HepG2 (cell line): ENCODE measurements around the gene ITGA7. TPM values are rescaled to one million over a fixed set of nuclear protein-coding genes. Genes with fewer than 3 reads are reported as not detected.
A peak's percentile ranks its signal among the peaks of the same experiment; 100 is the strongest.

ENCODE experiments used
- ATAC-seq: fragments of 200-7000 bp; cut with Tn5 transposase; 3 replicates; pipeline ENCODE4 v1.9.1; 2020; ENCODE audit warnings: mild to moderate bottlenecking, moderate library complexity
- BruUV-seq: library from RNA; stranded (reverse); fragments of 400-500 nt; replicated peaks from 2 replicates; lab custom pipeline; 2021; lab: Mats Ljungman, UMichigan
- CTCF ChIA-PET: fragments of 300-600 bp; formaldehyde crosslinking; extraction: SDS; loops from one replicate; lab custom pipeline; 2021; ENCODE audit warnings: low total read pairs, inconsistent platforms, low intra/inter-chr PET ratio; lab: Yijun Ruan, JAX
- POLR2A ChIA-PET: fragments of 350-600 bp; sonication (Branson Sonifier 250); formaldehyde crosslinking; loops from one replicate; lab custom pipeline; 2020; ENCODE audit warnings: antibody characterized with exemption, inconsistent platforms; lab: Yijun Ruan, JAX
- DNase-seq: peaks from one replicate; pipeline ENCODE4 v3.0.0-alpha.2; 2015; ENCODE audit warnings: low spot score
- FAIRE-seq: peaks from 3 replicates; lab custom pipeline; 2011; peaks lifted over from hg19 to GRCh38; lab: Jason Lieb, UNC
- H2AFZ ChIP-seq: one replicate; pipeline ENCODE4 v1.6.1; 2011; ENCODE audit warnings: low read length, inconsistent platforms
- H3K27ac ChIP-seq: fragments of 300-600 bp; 3 replicates; pipeline ENCODE4 v1.8.0; 2011; ENCODE audit warnings: mixed run types, mild to moderate bottlenecking, mixed read lengths, low read length, inconsistent platforms; ENCODE audit not compliant: insufficient read depth; ENCODE audit errors: extremely low read length
- H3K27me3 ChIP-seq, 2 experiments: fragments of 200-600 bp in 1 of 2; 2 replicates in 1 of 2; 3 replicates in 1 of 2; pipeline versions ENCODE4 v1.6.0 to v1.8.0; 2011; ENCODE audit warnings: low read length in 2 of 2, mild to moderate bottlenecking in 2 of 2, moderate library complexity in 2 of 2, inconsistent platforms in 1 of 2; ENCODE audit not compliant: insufficient read depth in 2 of 2, control insufficient read depth in 1 of 2
- H3K36me3 ChIP-seq, 2 experiments: fragments of 200-600 bp in 1 of 2; replicated peaks in 1 of 2; 2 replicates in 1 of 2; 3 replicates in 1 of 2; pipeline versions ENCODE4 v1.5.1 to v1.8.0; 2011; ENCODE audit warnings: low read length in 2 of 2, inconsistent platforms in 1 of 2; ENCODE audit not compliant: insufficient read depth in 2 of 2, control insufficient read depth in 1 of 2
- H3K4me1 ChIP-seq: 2 replicates; pipeline ENCODE4 v1.5.1; 2012; ENCODE audit warnings: low read length, inconsistent platforms; ENCODE audit not compliant: insufficient read depth
- H3K4me2 ChIP-seq: 2 replicates; pipeline ENCODE4 v1.6.0; 2011; ENCODE audit warnings: low read depth, low read length, inconsistent platforms
- H3K4me3 ChIP-seq, 3 experiments: fragments of 200-600 bp in 1 of 3; sonication (generic), shearing (Covaris generic) in 1 of 3; replicated peaks in 1 of 3; 2 replicates each; pipeline ENCODE4 v1.5.1; 2011 to 2016; ENCODE audit warnings: low read length in 3 of 3, inconsistent platforms in 2 of 3, low read depth in 2 of 3, mild to moderate bottlenecking in 2 of 3, control low read depth in 1 of 3, mixed read lengths in 1 of 3; ENCODE audit not compliant: insufficient read depth in 1 of 3
- H3K79me2 ChIP-seq: one replicate; pipeline ENCODE4 v1.6.1; 2011; ENCODE audit warnings: low read length, inconsistent platforms; ENCODE audit not compliant: insufficient read depth
- H3K9ac ChIP-seq: 2 replicates; pipeline ENCODE4 v1.6.0; 2011; ENCODE audit warnings: mild to moderate bottlenecking, low read depth, low read length, inconsistent platforms; ENCODE audit not compliant: insufficient read depth
- H3K9me3 ChIP-seq: 2 replicates; pipeline ENCODE4 v1.5.1; 2012; ENCODE audit warnings: mild to moderate bottlenecking, low read length
- H4K20me1 ChIP-seq: 2 replicates; pipeline ENCODE4 v1.6.0; 2011; ENCODE audit warnings: inconsistent platforms, mild to moderate bottlenecking, low read length, moderate library complexity; ENCODE audit not compliant: insufficient read depth
- MTA3 ChIP-seq: sonication (generic); formaldehyde crosslinking; IDR thresholded peaks from 2 replicates; pipeline ENCODE4 v1.4.0; 2020; ENCODE audit warnings: missing genetic modification reagents
- NFE2L1 ChIP-seq: sonication (generic); formaldehyde crosslinking; IDR thresholded peaks from 2 replicates; pipeline ENCODE4 v1.4.0; 2020; ENCODE audit warnings: missing genetic modification reagents, mild to moderate bottlenecking, borderline replicate concordance
- RAD51 ChIP-seq: fragments of 450-650 bp; IDR thresholded peaks from 2 replicates; pipeline ENCODE4 v1.6.1; 2016; ENCODE audit warnings: borderline replicate concordance
- SIX4 ChIP-seq: sonication (generic); formaldehyde crosslinking; IDR thresholded peaks from 2 replicates; pipeline ENCODE4 v1.4.0; 2020; ENCODE audit warnings: missing genetic modification reagents
- STAT6 ChIP-seq: sonication (generic); formaldehyde crosslinking; IDR thresholded peaks from 2 replicates; pipeline ENCODE4 v1.4.0; 2020; ENCODE audit warnings: missing genetic modification reagents, mild to moderate bottlenecking, borderline replicate concordance
- ZFP36 ChIP-seq: fragments of 150-350 bp; IDR thresholded peaks from 2 replicates; pipeline ENCODE4 v1.6.1; 2018; ENCODE audit warnings: borderline replicate concordance, low read length, low read depth; ENCODE audit not compliant: partially characterized antibody
- ZNF136 ChIP-seq: sonication (generic); formaldehyde crosslinking; IDR thresholded peaks from 2 replicates; pipeline ENCODE4 v1.8.1; 2022; ENCODE audit warnings: low read depth, mild to moderate bottlenecking, moderate library complexity, missing genetic modification reagents
- ZNF207 ChIP-seq: fragments of 450-650 bp; IDR thresholded peaks from 2 replicates; pipeline ENCODE4 v1.6.1; 2016; ENCODE audit warnings: antibody characterized with exemption, borderline replicate concordance
- ZNF225 ChIP-seq: sonication (generic); formaldehyde crosslinking; IDR thresholded peaks from 2 replicates; pipeline ENCODE4 v1.4.0; 2020; ENCODE audit warnings: mild to moderate bottlenecking, missing genetic modification reagents
- ZNF274 ChIP-seq: sonication (generic); formaldehyde crosslinking; IDR thresholded peaks from 2 replicates; pipeline ENCODE4 v1.5.1; 2020; ENCODE audit warnings: mild to moderate bottlenecking, missing genetic modification reagents
- ZNF333 ChIP-seq: sonication (generic); formaldehyde crosslinking; IDR thresholded peaks from 2 replicates; pipeline ENCODE4 v1.4.0; 2020; ENCODE audit warnings: mild to moderate bottlenecking, missing genetic modification reagents, borderline replicate concordance
- ZNF710 ChIP-seq: sonication (generic); formaldehyde crosslinking; IDR thresholded peaks from 2 replicates; pipeline ENCODE4 v1.5.0; 2020; ENCODE audit warnings: mild to moderate bottlenecking, missing genetic modification reagents, borderline replicate concordance
- ZUFSP ChIP-seq: sonication (generic); formaldehyde crosslinking; IDR thresholded peaks from 2 replicates; pipeline ENCODE4 v1.9.0; 2021; ENCODE audit warnings: missing genetic modification reagents, mild to moderate bottlenecking, borderline replicate concordance
- WGBS: methylation state at CpG from one replicate; pipeline ENCODE4 v1.1.6; 2017; ENCODE audit warnings: low lambda C conversion rate; 5-methylcytosine and 5-hydroxymethylcytosine counted together
- in situ Hi-C: cut with HindIII; loops from 2 replicates; pipeline ENCODE4 v1.10.0; 2017; ENCODE audit warnings: low pct_unique_long_range_greater_than_20kb; ENCODE audit not compliant: extremely low pct_ligation_motif_present
- intact Hi-C: fragments of 100-400 bp; cut with micrococcal nuclease; formaldehyde crosslinking; loops from one replicate; pipeline ENCODE4 v1.10.0; 2022; ENCODE audit not compliant: unreplicated experiment
- polyA plus RNA-seq, 8 experiments: library from polyadenylated mRNA; depleted of rRNA in 3 of 8; stranded (reverse) in 7 of 8; unstranded in 1 of 8; fragments of >200 nt; fragmentation: Illumina TruSeq in 4 of 8; extraction: Trizol in 4 of 8; gene quantifications; 2 replicates each; pipeline versions ENCODE4 v1.2.1 to v1.2.3, GENCODE V29; 2011 to 2016; ENCODE audit warnings: low read depth in 4 of 8, missing spikeins in 1 of 8, mixed read lengths in 1 of 8; ENCODE audit not compliant: insufficient read depth in 1 of 8
- total RNA-seq, 5 experiments: library from RNA; depleted of rRNA; stranded (reverse); fragments of >200 nt; fragmentation: Illumina TruSeq; extraction: Trizol; gene quantifications; 2 replicates each; pipeline ENCODE4 v1.2.3, GENCODE V29; 2016; ENCODE audit warnings: low read depth in 1 of 5

The ITGA7 gene
- total and polyA plus RNA-seq, 2 of the 13 experiments (the other 11 are each of a cell fraction or from before 2014, with no cell fraction given), result 0.65 to 0.75 TPM

GRCh38 chr12:55746913-55747231 lies 39.2 kb upstream of the ITGA7 start (continued):
- TF ChIP-seq SIX4 (CRISPR knock-in tag), result no peak
- no peak for TF ChIP-seq ZFP36

GRCh38 chr12:55746174-55746912 lies 38.6 kb upstream of the ITGA7 start:
- no peak overlapping the region for H2AFZ ChIP-seq
- H3K36me3 ChIP-seq, result peaks cover 0 to 2% of the 10 kb centered on the region in 2 experiments; a peak in 2 of 5 replicates
- WGBS, result 48% methylated on average over 3 of the region's 3 CpGs
- no peak overlapping the region for H3K27ac ChIP-seq
- H3K4me3 ChIP-seq, result no peak overlapping the region
- H3K79me2 ChIP-seq, result no peaks in the 10 kb centered on the region
- in situ Hi-C loops, result no loop called here
- ATAC-seq, result no peak
- H3K4me1 ChIP-seq, result peaks cover 39% of the 10 kb centered on the region
- peak overlapping the region; percentile 98; the same call in 1 of the 2 replicates for H3K4me2 ChIP-seq
- H4K20me1 ChIP-seq, result no peaks in the 10 kb centered on the region
- FAIRE-seq, result no peak
- no TSS peak for BruUV-seq
- CTCF ChIA-PET, result no interaction called here
- H3K27me3 ChIP-seq, result peaks cover 0 to 12% of the 10 kb centered on the region in 2 experiments; a peak in 2 of 5 replicates
- no peaks in the 10 kb centered on the region for H3K9me3 ChIP-seq
- H3K9ac ChIP-seq, result no peak overlapping the region
- intact Hi-C loops, result no loop called here
- no peak for DNase-seq
- POLR2A ChIA-PET, result interaction anchor here (3.0 kb wide), 1 partner anchor 84 kb away, joined by 15 read pairs; the partner anchor contains the start of gene DNAJC14
- TF ChIP-seq MTA3 (CRISPR knock-in tag) (no peak), RAD51 (no peak), ZNF274 (CRISPR knock-in tag) (no peak), ZNF136 (no peak), ZUFSP (CRISPR knock-in tag) (no peak), ZNF710 (CRISPR knock-in tag) (no peak), STAT6 (CRISPR knock-in tag) (no peak), NFE2L1 (no peak), ZNF333 (CRISPR knock-in tag) (no peak), ZNF225 (CRISPR knock-in tag) (no peak), ZNF207 (no peak)
